Activated CD8-positive, alpha-beta T cell treated with anti-CD3 and anti-CD28 coated beads, Interleukin-2, amount 10 ng/mL, durations not matched to agents 7 days and 5 days (primary cell): ENCODE data around the gene OR52W1. TPM values are rescaled to one million over a fixed set of nuclear protein-coding genes. Genes with fewer than 3 reads are reported as not detected.
"Not testable (repeated sequence)": the region's sequence is repeated elsewhere in the genome, so short reads cannot be mapped to it uniquely, and the experiment has no call there.

Source experiments
- ATAC-seq: fragments of 150-1000 bp; cut with Tn5 transposase; one replicate; pipeline ENCODE4 v1.10.0; 2021; ENCODE audit warnings: moderate library complexity
- CTCF ChIA-PET: fragments of 350-600 bp; sonication (Branson Sonifier 250); formaldehyde crosslinking; loops from one replicate; lab custom pipeline; 2021; ENCODE audit warnings: antibody characterized with exemption; lab: Charles Lee
- POLR2A ChIA-PET: fragments of 350-600 bp; sonication (Branson Sonifier 250); formaldehyde crosslinking; loops from one replicate; lab custom pipeline; 2021; ENCODE audit warnings: antibody characterized with exemption; lab: Charles Lee
- DNase-seq: peaks from one replicate; pipeline ENCODE4 v3.0.0-alpha.2; 2020
- H3K27ac Mint-ChIP-seq: one replicate; pipeline ENCODE4 v1.8.0; 2021; ENCODE audit warnings: mild to moderate bottlenecking, mixed read lengths
- H3K27me3 Mint-ChIP-seq: one replicate; pipeline ENCODE4 v1.8.0; 2021; ENCODE audit warnings: low read depth, mixed read lengths
- H3K36me3 Mint-ChIP-seq: one replicate; pipeline ENCODE4 v1.8.0; 2021; ENCODE audit warnings: low read depth, mixed read lengths
- H3K4me1 Mint-ChIP-seq: one replicate; pipeline ENCODE4 v1.8.0; 2021; ENCODE audit warnings: low read depth, mixed read lengths
- H3K4me3 Mint-ChIP-seq: one replicate; pipeline ENCODE4 v1.8.0; 2021; ENCODE audit warnings: mild to moderate bottlenecking, mixed read lengths
- H3K9me3 Mint-ChIP-seq: one replicate; pipeline ENCODE4 v1.8.0; 2022; ENCODE audit warnings: mixed read lengths; ENCODE audit not compliant: insufficient read depth
- total RNA-seq, 2 experiments: library from RNA; stranded (reverse); gene quantifications; one replicate each; pipeline ENCODE4 v1.2.3, GENCODE V29; 2021

OR52W1 gene
- total RNA-seq, 2 experiments from 2014 or later = not detected

DNA sequence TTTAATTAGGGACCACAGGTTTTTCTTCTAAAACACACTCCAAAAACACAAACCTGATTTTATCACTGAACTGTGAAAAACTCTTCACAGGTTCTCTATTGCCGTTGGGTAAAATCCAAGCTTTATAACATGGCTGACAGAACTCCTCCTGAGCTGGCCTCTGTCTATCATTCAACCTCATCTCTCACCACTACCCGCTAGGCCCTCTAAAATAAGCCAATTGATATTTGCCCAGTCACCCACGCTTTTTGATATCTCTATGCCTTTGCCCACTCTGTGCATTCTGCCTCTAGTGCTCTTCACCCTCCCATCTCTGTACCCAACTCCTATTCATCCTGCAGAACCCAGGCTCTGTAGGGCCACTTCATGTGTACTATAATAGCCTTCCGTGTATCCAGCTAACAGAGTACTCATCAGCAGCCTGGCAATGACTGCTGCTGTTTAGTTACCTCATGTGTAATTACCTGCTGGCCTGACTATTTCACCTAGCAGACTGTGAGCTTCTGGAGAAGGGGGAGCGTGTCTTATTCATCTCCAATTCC lies 38.8 kb downstream of the OR52W1 start:
- peaks cover 3% of the 10 kb centered on the region for H3K27me3 Mint-ChIP-seq
- CTCF ChIA-PET = interaction anchor here (0.7 to 3.4 kb wide), 2 partner anchors 13 to 125 kb away, joined by 3 to 31 read pairs; no protein-coding TSS in a partner anchor
- no peak for DNase-seq
- H3K4me3 Mint-ChIP-seq = no peak overlapping the region
- ATAC-seq = no peak
- POLR2A ChIA-PET = no interaction called here
- H3K36me3 Mint-ChIP-seq = peaks cover 2% of the 10 kb centered on the region
- no peaks in the 10 kb centered on the region for H3K9me3 Mint-ChIP-seq
- H3K27ac Mint-ChIP-seq = no peak overlapping the region
- H3K4me1 Mint-ChIP-seq = peaks cover 15% of the 10 kb centered on the region

DNA sequence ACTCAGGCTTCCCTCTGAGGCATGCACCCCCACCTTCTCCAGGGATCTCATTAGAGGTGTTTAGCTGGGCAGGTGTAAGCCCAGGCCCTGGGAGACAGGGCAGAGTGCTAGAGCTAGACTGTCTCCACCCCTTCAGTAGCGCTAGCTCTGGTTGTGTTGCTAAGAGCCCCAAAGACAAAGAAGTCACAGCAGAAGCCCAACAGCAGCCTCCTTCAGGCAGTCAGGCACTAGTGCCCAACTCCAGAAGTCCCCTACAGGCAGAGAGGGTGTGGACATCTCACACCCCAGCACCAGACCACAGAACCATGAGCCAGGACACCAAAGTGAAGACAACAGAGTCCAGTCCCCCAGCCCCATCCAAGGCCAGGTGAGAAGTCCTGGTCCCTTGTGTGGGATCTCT lies 39.9 kb downstream of the OR52W1 start, which contains the start of gene CNGA4:
CNGA4 (plus strand) TSS at position 188 of the 400 bp plus-strand sequence; CDS start at position 306, 118 bp downstream.
- Mint-ChIP-seq H3K27ac (no peak within 1 kb of the TSS), H3K36me3 (peaks cover 2% of the 10 kb centered on the region), H3K4me3 (no peak within 1 kb of the TSS), H3K9me3 (no peaks in the 10 kb centered on the region), H3K4me1 (peaks cover 9% of the 10 kb centered on the region), H3K27me3 (peaks cover 10% of the 10 kb centered on the region)
- ChIA-PET POLR2A (no interaction called here), CTCF (interaction anchor here (0.8 to 3.4 kb wide), 2 partner anchors 12 to 124 kb away, joined by 3 to 31 read pairs; no protein-coding TSS in a partner anchor)
- no peak for DNase-seq
- ATAC-seq = no peak

DNA sequence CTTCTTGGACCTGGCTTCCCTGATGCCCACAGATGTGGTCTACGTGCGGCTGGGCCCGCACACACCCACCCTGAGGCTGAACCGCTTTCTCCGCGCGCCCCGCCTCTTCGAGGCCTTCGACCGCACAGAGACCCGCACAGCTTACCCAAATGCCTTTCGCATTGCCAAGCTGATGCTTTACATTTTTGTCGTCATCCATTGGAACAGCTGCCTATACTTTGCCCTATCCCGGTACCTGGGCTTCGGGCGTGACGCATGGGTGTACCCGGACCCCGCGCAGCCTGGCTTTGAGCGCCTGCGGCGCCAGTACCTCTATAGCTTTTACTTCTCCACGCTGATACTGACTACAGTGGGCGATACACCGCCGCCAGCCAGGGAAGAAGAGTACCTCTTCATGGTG lies 41.1 kb downstream of the OR52W1 start:
- no peak for ATAC-seq
- Mint-ChIP-seq H3K9me3 (no peaks in the 10 kb centered on the region), H3K4me3 (no peak overlapping the region), H3K27me3 (peaks cover 13% of the 10 kb centered on the region), H3K36me3 (no peaks in the 10 kb centered on the region), H3K4me1 (peaks cover 3% of the 10 kb centered on the region), H3K27ac (no peak overlapping the region)
- CTCF ChIA-PET = no interaction called here
- POLR2A ChIA-PET = no interaction called here
- no peak for DNase-seq

- ATAC-seq (no peak), DNase-seq (no peak)
- ChIA-PET CTCF (no interaction called here), POLR2A (no interaction called here)
- Mint-ChIP-seq H3K27me3 (peaks cover 16% of the 10 kb centered on the region), H3K4me3 (no peak overlapping the region), H3K4me1 (no peaks in the 10 kb centered on the region), H3K36me3 (no peaks in the 10 kb centered on the region), H3K9me3 (no peaks in the 10 kb centered on the region), H3K27ac (no peak overlapping the region)
These were observed 41.8 kb downstream of the OR52W1 start for GRCh38 chr11:6240781-6241180.

DNA sequence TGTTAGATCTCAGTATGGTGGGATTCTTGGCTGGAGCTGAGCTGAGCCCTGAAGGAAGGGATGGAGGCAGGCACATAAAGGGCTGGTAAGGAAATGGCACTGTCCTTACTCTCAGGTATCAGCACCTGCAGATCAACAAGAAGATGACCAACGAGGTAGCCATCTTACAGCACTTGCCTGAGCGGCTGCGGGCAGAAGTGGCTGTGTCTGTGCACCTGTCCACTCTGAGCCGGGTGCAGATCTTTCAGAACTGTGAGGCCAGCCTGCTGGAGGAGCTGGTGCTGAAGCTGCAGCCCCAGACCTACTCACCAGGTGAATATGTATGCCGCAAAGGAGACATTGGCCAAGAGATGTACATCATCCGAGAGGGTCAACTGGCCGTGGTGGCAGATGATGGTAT lies 42.3 kb downstream of the OR52W1 start:
- ChIA-PET CTCF (no interaction called here), POLR2A (no interaction called here)
- H3K4me3 Mint-ChIP-seq = no peak overlapping the region
- H3K27ac Mint-ChIP-seq = no peak overlapping the region
- no peaks in the 10 kb centered on the region for H3K36me3 Mint-ChIP-seq
- H3K4me1 Mint-ChIP-seq = no peaks in the 10 kb centered on the region
- no peaks in the 10 kb centered on the region for H3K9me3 Mint-ChIP-seq
- ATAC-seq (no peak), DNase-seq (no peak)
- peaks cover 16% of the 10 kb centered on the region for H3K27me3 Mint-ChIP-seq

DNA sequence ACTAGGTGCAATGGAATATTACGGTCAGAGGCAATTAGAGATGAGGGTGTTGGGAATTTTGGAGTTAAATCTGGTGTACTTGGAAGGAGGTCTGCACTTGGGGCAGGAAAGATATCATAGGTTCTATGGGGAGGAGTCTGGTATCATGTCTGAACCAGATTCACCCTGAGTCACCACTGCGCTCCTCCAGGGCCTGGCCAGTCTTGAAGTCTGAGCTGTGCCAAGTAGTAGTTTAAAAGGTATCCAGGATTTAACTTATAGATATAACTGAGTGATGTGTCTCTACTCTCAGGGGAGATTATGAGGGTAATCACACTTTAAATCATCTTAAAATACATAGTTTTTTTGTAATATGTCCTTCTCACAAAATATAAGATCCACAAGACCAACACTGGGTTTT lies 46.5 kb downstream of the OR52W1 start:
- ChIA-PET CTCF (no interaction called here), POLR2A (no interaction called here)
- H3K27ac Mint-ChIP-seq = no peak overlapping the region
- no peaks in the 10 kb centered on the region for H3K36me3 Mint-ChIP-seq
- ATAC-seq (no peak), DNase-seq (no peak)
- no peaks in the 10 kb centered on the region for H3K9me3 Mint-ChIP-seq
- H3K4me1 Mint-ChIP-seq = no peaks in the 10 kb centered on the region
- H3K27me3 Mint-ChIP-seq = peaks cover 20% of the 10 kb centered on the region
- no peak overlapping the region for H3K4me3 Mint-ChIP-seq

- Mint-ChIP-seq H3K4me1 (no peaks in the 10 kb centered on the region), H3K9me3 (no peaks in the 10 kb centered on the region), H3K27ac (no peak overlapping the region), H3K27me3 (peaks cover 16% of the 10 kb centered on the region), H3K36me3 (no peaks in the 10 kb centered on the region), H3K4me3 (no peak overlapping the region)
- ATAC-seq (no peak), DNase-seq (no peak)
- ChIA-PET CTCF (interaction anchor here (0.9 kb wide), 1 partner anchor 27 kb away, joined by 3 read pairs; no protein-coding TSS in a partner anchor), POLR2A (no interaction called here)
These were observed 49.2 kb downstream of the OR52W1 start for GRCh38 chr11:6248248-6248647.

DNA sequence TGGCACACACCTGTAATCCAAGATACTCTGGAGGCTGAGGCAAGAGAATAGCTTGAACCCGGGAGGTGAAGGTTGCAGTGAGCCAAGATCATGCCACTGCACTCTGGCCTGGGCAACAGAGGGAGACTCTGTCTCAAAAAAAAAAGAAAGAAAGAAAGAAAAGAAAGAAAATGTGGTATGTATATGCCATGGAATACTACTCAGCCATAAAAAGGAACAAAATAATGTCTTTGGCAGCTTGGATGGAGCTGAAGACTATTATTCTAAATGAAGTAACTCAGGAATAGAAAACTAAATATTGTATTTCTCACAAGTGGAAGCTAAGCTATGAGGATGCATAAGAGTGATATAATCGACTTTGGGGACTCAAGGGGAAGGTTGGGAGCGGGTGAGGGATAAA lies 49.9 kb downstream of the OR52W1 start:
- ATAC-seq, H3K36me3 Mint-ChIP-seq, H3K27me3 Mint-ChIP-seq, H3K9me3 Mint-ChIP-seq, DNase-seq, H3K27ac Mint-ChIP-seq, H3K4me3 Mint-ChIP-seq, H3K4me1 Mint-ChIP-seq, POLR2A ChIA-PET: not testable (repeated sequence)
- CTCF ChIA-PET = interaction anchor here (0.9 to 5.2 kb wide), 3 partner anchors 28 to 114 kb away, joined by 3 to 32 read pairs (median 8); no protein-coding TSS in a partner anchor

Other genes with a start within 250 kb of the OR52W1 start
- gene OR56A5, start 230.7 kb upstream of the OR52W1 start, total RNA-seq = not detected
- not detected for gene OR52L1, start 212.2 kb upstream of the OR52W1 start, total RNA-seq
- gene OR56A4, start 192.3 kb upstream of the OR52W1 start, total RNA-seq = not detected
- gene OR56A1, start 168.5 kb upstream of the OR52W1 start, total RNA-seq = not detected
- not detected for gene OR56B4, start 91.5 kb upstream of the OR52W1 start, total RNA-seq
- not detected for gene OR52B2, start 28.9 kb upstream of the OR52W1 start, total RNA-seq
- not detected for gene C11orf42, start 6.3 kb downstream of the OR52W1 start, total RNA-seq
- 10 to 100 TPM; 19.1 to 20.4 TPM for gene FHIP1B, start 35.4 kb downstream of the OR52W1 start, total RNA-seq
- under 1 TPM; 0.16 to 0.29 TPM for gene CNGA4, start 39.9 kb downstream of the OR52W1 start, total RNA-seq
- gene CCKBR, start 60.6 kb downstream of the OR52W1 start, total RNA-seq = not detected
- gene CAVIN3, start 121.3 kb downstream of the OR52W1 start, total RNA-seq = 1 to 10 TPM; 1.0 to 1.2 TPM
- 10 to 100 TPM; 35.5 to 37.1 TPM for gene SMPD1, start 191.2 kb downstream of the OR52W1 start, total RNA-seq
- gene APBB1, start 219.9 kb downstream of the OR52W1 start, total RNA-seq = 10 to 100 TPM; 51.7 to 52.4 TPM
- not detected for gene HPX, start 241.8 kb downstream of the OR52W1 start, total RNA-seq